ES-I3 (cell line): ENCODE measurements around the gene RAB40C.

Experiments
- H3K36me3 ChIP-seq: 2 replicates; pipeline ENCODE4 v1.6.1; 2013; ENCODE audit warnings: mild to moderate bottlenecking, low read length, control low read depth, moderate library complexity; ENCODE audit not compliant: insufficient read depth
- H3K4me1 ChIP-seq: 2 replicates; pipeline ENCODE4 v1.6.1; 2013; ENCODE audit warnings: mild to moderate bottlenecking, control low read depth, low read length; ENCODE audit not compliant: insufficient read depth
- H3K9ac ChIP-seq: 2 replicates; pipeline ENCODE4 v1.6.1; 2013; ENCODE audit warnings: low read depth, mild to moderate bottlenecking, low read length, moderate library complexity
- H3K9me3 ChIP-seq: 2 replicates; pipeline ENCODE4 v1.6.1; 2013; ENCODE audit warnings: mild to moderate bottlenecking, low read length, moderate library complexity; ENCODE audit not compliant: control insufficient read depth, insufficient read depth

The RAB40C gene

DNA sequence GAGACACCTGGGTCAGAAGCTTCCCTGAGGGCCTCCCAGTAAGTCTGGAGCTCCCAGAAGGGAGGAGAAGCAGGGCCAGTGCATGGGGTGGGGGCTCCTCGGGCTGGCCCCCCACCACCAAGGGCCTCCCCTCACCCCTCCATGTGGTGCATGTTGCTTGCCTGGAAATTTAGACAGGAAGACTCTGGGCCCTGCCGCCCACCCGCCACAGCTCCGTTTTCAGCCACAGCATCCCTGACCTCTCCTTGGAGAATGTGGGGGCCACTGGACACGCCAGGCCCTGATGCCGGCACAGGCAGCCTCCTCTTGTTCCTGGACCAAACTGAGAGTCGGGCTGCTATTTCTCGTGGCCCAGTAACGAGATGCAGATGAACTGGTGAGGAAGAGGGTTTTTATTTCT lies 49.0 kb downstream of the RAB40C start:
- Histone ChIP-seq H3K9me3 (no peaks in the 10 kb centered on the region), H3K36me3 (no peaks in the 10 kb centered on the region), H3K4me1 (peaks cover 11% of the 10 kb centered on the region; the same call in 1 of the 2 replicates), H3K9ac (no peak overlapping the region)

DNA sequence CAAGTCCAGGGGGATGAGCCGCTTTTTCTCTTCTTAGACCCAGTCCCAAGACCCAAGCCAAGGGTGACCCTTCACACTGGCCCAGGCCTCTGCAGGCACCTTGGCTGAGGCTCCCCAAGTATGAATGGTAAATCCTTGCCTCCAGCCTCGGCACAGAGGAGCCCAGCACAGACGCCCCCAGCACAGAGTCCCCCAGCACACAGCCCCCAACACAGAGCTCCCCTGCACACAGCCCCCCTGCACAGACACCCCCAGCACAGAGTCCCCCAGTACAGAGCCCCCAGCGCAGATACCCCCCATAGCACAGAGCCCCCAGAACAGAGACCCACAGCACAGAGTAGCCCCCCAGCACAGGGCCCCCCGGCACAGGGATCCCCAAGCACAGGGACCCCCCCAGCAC lies 50.7 kb downstream of the RAB40C start:
- H3K36me3 ChIP-seq: no peaks in the 10 kb centered on the region
- H3K4me1 ChIP-seq: peaks cover 11% of the 10 kb centered on the region; the same call in 1 of the 2 replicates
- H3K9ac ChIP-seq: no peak overlapping the region
- H3K9me3 ChIP-seq: no peaks in the 10 kb centered on the region

DNA sequence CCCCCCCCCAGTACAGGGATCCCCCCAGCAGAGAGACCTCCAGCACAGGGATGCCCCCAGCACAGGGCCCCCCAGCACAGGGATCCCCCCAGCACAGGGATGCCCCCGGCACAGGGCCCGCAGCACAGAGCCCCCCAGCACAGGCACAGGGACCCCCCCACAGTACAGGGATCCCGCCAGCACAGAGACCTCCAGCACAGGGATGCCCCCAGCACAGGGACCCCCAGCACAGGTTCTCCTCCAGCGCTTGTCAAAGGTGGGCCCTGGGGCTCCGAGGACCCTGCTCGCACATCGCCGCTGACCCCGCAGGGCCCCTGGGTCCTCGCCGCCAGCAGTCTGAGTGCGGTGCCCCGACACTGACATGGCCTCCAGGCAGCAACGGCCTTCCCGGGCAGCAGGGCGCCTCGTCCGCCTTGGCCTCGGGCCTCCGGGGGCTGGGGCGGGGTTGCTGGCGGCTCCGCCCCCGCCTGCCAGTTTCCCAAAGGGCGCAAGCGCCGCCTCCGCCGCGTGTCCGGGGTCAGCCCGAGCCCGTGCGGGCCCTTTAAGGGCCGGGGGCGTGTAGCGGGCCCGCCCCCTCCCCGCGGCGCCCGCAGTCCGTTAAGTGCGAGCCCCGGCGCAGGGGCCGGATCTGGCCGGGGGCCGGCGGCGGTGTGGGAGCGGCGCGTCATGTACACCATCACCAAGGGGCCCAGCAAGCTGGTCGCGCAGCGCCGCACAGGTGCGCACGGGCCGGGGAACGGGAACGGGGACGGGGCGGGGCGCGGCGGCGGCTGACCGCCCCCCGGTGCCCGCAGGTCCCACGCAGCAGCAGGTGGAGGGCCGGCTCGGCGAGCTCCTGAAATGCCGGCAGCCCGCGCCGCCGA lies 51.7 kb downstream of the RAB40C start, which contains the start of gene MCRIP2:
Gene MCRIP2, plus strand, starts transcription at position 503 of the 863 bp plus-strand sequence. Its CDS starts 164 bp downstream, at position 667.
- Histone ChIP-seq H3K4me1 (peaks cover 11% of the 10 kb centered on the region; the same call in 1 of the 2 replicates), H3K9ac (peak within 1 kb of the TSS; percentile 70), H3K9me3 (no peaks in the 10 kb centered on the region), H3K36me3 (no peaks in the 10 kb centered on the region)

- H3K9me3 ChIP-seq: no peaks in the 10 kb centered on the region
- no peaks in the 10 kb centered on the region for H3K36me3 ChIP-seq
- H3K4me1 ChIP-seq: peaks cover 11% of the 10 kb centered on the region; the same call in 1 of the 2 replicates
- H3K9ac ChIP-seq: peak overlapping the region; percentile 70
Measured at GRCh38 chr16:642189-643049, 52.6 kb downstream of the RAB40C start.

- Histone ChIP-seq H3K9ac (peak overlapping the region; percentile 70; the same call in 1 of the 2 replicates), H3K36me3 (no peaks in the 10 kb centered on the region), H3K9me3 (no peaks in the 10 kb centered on the region), H3K4me1 (peaks cover 9% of the 10 kb centered on the region; the same call in 1 of the 2 replicates)
Measured at GRCh38 chr16:643050-643368, 53.1 kb downstream of the RAB40C start.

- Histone ChIP-seq H3K36me3 (no peaks in the 10 kb centered on the region), H3K9ac (no peak overlapping the region), H3K9me3 (no peaks in the 10 kb centered on the region), H3K4me1 (no peaks in the 10 kb centered on the region)
Measured at GRCh38 chr16:644556-644955, 54.7 kb downstream of the RAB40C start.

- no peaks in the 10 kb centered on the region for H3K36me3 ChIP-seq
- no peaks in the 10 kb centered on the region for H3K9me3 ChIP-seq
- H3K9ac ChIP-seq: no peak overlapping the region
- H3K4me1 ChIP-seq: no peaks in the 10 kb centered on the region
Measured at GRCh38 chr16:645852-646678, 56.2 kb downstream of the RAB40C start.

DNA sequence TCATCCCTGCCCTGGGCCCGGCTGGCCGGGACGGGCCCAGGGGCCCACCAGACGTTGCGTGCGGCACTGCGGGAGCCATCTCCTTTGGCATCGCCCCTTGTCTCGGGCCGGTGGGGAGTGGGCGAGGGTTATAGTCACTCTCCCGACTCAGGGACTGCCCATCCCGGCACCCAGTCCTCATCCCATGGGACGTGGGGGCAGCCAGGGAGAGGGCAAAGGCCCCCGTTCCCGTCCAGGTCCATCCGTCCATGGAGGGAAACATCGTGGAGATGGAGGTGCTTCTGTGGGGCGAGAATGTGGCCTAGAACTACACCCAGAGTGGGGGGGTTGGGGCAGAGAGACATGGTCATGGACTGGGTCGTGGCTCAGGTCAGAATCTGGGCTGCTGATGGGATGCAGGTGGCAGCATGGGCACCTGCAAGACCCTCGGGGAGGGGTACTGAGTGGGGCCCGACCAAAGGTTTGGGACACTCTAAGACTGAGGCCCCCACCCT lies 56.9 kb downstream of the RAB40C start:
- H3K36me3 ChIP-seq: no peaks in the 10 kb centered on the region
- H3K9ac ChIP-seq: no peak overlapping the region
- H3K4me1 ChIP-seq: no peaks in the 10 kb centered on the region
- no peaks in the 10 kb centered on the region for H3K9me3 ChIP-seq

DNA sequence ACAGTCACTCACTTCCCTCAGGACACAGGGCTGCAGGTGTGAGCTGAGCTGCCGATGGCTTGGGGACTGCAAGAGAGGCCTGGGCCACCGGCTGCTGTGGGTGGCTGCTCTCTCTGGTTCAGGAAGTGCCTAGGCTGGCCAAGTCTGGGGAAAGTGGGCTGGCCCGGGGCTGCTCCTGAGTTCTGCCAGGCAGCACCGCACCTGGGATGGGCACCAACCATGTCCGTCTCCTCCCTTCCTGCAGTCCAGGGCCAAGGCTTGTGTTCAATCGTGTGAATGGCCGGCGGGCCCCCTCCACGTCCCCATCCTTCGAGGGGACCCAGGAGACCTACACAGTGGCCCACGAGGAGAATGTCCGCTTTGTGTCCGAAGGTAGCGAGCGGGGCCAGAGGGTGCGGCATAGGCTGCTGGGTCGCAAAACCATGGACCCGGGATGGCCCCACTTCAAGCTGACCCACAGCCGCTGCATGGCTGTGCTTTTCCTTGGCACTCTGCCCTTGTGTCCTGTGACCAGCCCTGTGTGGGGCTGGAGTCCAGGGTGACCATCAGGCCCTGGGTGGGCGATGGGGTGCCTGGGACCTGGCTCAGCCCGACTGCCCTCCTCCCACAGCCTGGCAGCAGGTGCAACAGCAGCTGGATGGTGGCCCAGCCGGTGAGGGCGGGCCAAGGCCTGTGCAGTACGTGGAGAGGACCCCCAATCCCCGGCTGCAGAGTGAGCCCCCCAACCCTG lies 57.5 kb downstream of the RAB40C start:
- H3K36me3 ChIP-seq: no peaks in the 10 kb centered on the region
- H3K9ac ChIP-seq: no peak overlapping the region
- H3K9me3 ChIP-seq: no peaks in the 10 kb centered on the region
- no peaks in the 10 kb centered on the region for H3K4me1 ChIP-seq

GRCh38 chr16:648071-648780 lies 58.4 kb downstream of the RAB40C start:
- Histone ChIP-seq H3K36me3 (no peaks in the 10 kb centered on the region), H3K9me3 (no peaks in the 10 kb centered on the region), H3K9ac (no peak overlapping the region)

GRCh38 chr16:648781-649589 lies 59.1 kb downstream of the RAB40C start, which contains the start of gene WDR90:
Gene WDR90, plus strand, starts transcription at chr16:649365. Its CDS starts 52 bp downstream, at chr16:649417.
- Histone ChIP-seq H3K9ac (no peak within 1 kb of the TSS), H3K9me3 (no peaks in the 10 kb centered on the region), H3K4me1 (no peaks in the 10 kb centered on the region), H3K36me3 (no peaks in the 10 kb centered on the region)

More at GRCh38 chr16:648071-648780, 58.4 kb downstream of the RAB40C start:
- no peaks in the 10 kb centered on the region for H3K4me1 ChIP-seq

- Histone ChIP-seq H3K9ac (no peak overlapping the region), H3K4me1 (no peaks in the 10 kb centered on the region), H3K9me3 (no peaks in the 10 kb centered on the region)
Measured at GRCh38 chr16:649631-650030, 59.8 kb downstream of the RAB40C start.

More at GRCh38 chr16:649631-650030, 59.8 kb downstream of the RAB40C start:
- H3K36me3 ChIP-seq: no peaks in the 10 kb centered on the region
